HCT116 (cell line): ENCODE data around the gene DNAH9.

Experiments used
- CBX3 ChIP-seq: IDR thresholded peaks from 2 replicates; pipeline ENCODE4 v1.6.1; 2012; ENCODE audit warnings: low read depth
- CEBPB ChIP-seq: IDR thresholded peaks from 2 replicates; pipeline ENCODE4 v1.6.1; 2012; ENCODE audit warnings: low read depth
- CTCF ChIP-seq, 3 experiments: fragments of 200-600 bp in 1 of 3; sonication (generic) in 1 of 3; IDR thresholded peaks in 2 of 3; conservative IDR thresholded peaks in 1 of 3; 2 replicates each; pipeline ENCODE4 v1.5.1; 2012 to 2017; ENCODE audit warnings: low read depth in 2 of 3, low read length in 2 of 3, antibody characterized with exemption in 1 of 3, borderline replicate concordance in 1 of 3, control low read depth in 1 of 3, mild to moderate bottlenecking in 1 of 3, mixed read lengths in 1 of 3, mixed run types in 1 of 3, moderate library complexity in 1 of 3; ENCODE audit not compliant: insufficient read depth in 1 of 3
- EZH2phosphoT487 ChIP-seq: fragments of 200-600 bp; IDR thresholded peaks from 2 replicates; pipeline ENCODE4 v1.6.1; 2018; ENCODE audit warnings: antibody characterized with exemption, borderline replicate concordance
- MAX ChIP-seq: IDR thresholded peaks from 2 replicates; pipeline ENCODE4 v1.6.1; 2012
- POLR2A ChIP-seq: IDR thresholded peaks from 2 replicates; pipeline ENCODE4 v1.7.0; 2011; ENCODE audit warnings: borderline replicate concordance; ENCODE audit not compliant: insufficient read depth, insufficient read length; ENCODE audit errors: extremely low read depth
- POLR2AphosphoS5 ChIP-seq: IDR thresholded peaks from 2 replicates; pipeline ENCODE4 v1.6.1; 2011; ENCODE audit warnings: mild to moderate bottlenecking, low read depth, low read length, moderate library complexity
- RAD21 ChIP-seq: IDR thresholded peaks from 2 replicates; pipeline ENCODE4 v1.6.1; 2012; ENCODE audit warnings: low read depth, mild to moderate bottlenecking
- SIN3A ChIP-seq: IDR thresholded peaks from 2 replicates; pipeline ENCODE4 v1.6.1; 2012; ENCODE audit warnings: low read depth
- SRF ChIP-seq: IDR thresholded peaks from 2 replicates; pipeline ENCODE4 v1.6.1; 2012; ENCODE audit warnings: low read depth
- YY1 ChIP-seq: IDR thresholded peaks from 2 replicates; pipeline ENCODE4 v1.6.1; 2011; ENCODE audit warnings: low read length, low read depth, moderate library complexity, mild to moderate bottlenecking; ENCODE audit not compliant: insufficient replicate concordance; ENCODE audit errors: extremely low read depth
- ZNF274 ChIP-seq: fragments of 200-500 bp; sonication (Bioruptor generic); IDR thresholded peaks from 2 replicates; pipeline ENCODE4 v1.6.1; 2014; ENCODE audit warnings: mild to moderate bottlenecking, low read depth, low read length, inconsistent platforms

GRCh38 chr17:11917415-11917814 lies 319.1 kb downstream of the DNAH9 start:
- no peak for TF ChIP-seq YY1
- TF ChIP-seq ZNF274, result no peak
- TF ChIP-seq EZH2phosphoT487, result no peak
- no peak for TF ChIP-seq CTCF (IDR thresholded peaks at IDR 0.05 in 2 of 3, conservative IDR thresholded peaks at IDR 0.05 in 1 of 3; ENCODE audit: borderline replicate concordance in 1 of 3, insufficient read depth in 1 of 3, low read depth in 2 of 3, low read length in 2 of 3)
- no peak for TF ChIP-seq MAX
- TF ChIP-seq SRF, result no peak
- no peak for TF ChIP-seq CEBPB
- TF ChIP-seq RAD21, result no peak
- no peak for TF ChIP-seq SIN3A
- TF ChIP-seq CBX3, result no peak
- TF ChIP-seq POLR2A, result no peak
- no peak for TF ChIP-seq POLR2AphosphoS5
